ENCODE results near the gene ADA.
A peak's percentile ranks its signal among the peaks of the same experiment; 100 is the strongest.

- TF ChIP-seq POLR2A (IDR thresholded peaks at IDR 0.05; ENCODE audit: insufficient read depth in 1 of 2, low read depth in 2 of 2, low read length in 2 of 2) = no peak
- no peak for TF ChIP-seq ZNF563 (CRISPR knock-in tag; IDR thresholded peaks at IDR 0.05)
- TF ChIP-seq, protein P1, sequence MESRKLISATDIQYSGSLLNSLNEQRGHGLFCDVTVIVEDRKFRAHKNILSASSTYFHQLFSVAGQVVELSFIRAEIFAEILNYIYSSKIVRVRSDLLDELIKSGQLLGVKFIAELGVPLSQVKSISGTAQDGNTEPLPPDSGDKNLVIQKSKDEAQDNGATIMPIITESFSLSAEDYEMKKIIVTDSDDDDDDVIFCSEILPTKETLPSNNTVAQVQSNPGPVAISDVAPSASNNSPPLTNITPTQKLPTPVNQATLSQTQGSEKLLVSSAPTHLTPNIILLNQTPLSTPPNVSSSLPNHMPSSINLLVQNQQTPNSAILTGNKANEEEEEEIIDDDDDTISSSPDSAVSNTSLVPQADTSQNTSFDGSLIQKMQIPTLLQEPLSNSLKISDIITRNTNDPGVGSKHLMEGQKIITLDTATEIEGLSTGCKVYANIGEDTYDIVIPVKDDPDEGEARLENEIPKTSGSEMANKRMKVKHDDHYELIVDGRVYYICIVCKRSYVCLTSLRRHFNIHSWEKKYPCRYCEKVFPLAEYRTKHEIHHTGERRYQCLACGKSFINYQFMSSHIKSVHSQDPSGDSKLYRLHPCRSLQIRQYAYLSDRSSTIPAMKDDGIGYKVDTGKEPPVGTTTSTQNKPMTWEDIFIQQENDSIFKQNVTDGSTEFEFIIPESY (CRISPR knock-in tag; IDR thresholded peaks at IDR 0.05) = no peak
- TF ChIP-seq, protein P2, sequence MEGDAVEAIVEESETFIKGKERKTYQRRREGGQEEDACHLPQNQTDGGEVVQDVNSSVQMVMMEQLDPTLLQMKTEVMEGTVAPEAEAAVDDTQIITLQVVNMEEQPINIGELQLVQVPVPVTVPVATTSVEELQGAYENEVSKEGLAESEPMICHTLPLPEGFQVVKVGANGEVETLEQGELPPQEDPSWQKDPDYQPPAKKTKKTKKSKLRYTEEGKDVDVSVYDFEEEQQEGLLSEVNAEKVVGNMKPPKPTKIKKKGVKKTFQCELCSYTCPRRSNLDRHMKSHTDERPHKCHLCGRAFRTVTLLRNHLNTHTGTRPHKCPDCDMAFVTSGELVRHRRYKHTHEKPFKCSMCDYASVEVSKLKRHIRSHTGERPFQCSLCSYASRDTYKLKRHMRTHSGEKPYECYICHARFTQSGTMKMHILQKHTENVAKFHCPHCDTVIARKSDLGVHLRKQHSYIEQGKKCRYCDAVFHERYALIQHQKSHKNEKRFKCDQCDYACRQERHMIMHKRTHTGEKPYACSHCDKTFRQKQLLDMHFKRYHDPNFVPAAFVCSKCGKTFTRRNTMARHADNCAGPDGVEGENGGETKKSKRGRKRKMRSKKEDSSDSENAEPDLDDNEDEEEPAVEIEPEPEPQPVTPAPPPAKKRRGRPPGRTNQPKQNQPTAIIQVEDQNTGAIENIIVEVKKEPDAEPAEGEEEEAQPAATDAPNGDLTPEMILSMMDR (CRISPR knock-in tag; IDR thresholded peaks at IDR 0.05) = peak; percentile 38
- no peak for TF ChIP-seq RFX5 (IDR thresholded peaks at IDR 0.05; ENCODE audit: low read depth, low read length)
- no peak for TF ChIP-seq RAD21 (CRISPR knock-in tag; IDR thresholded peaks at IDR 0.05)
- no peak for TF ChIP-seq GLMP (CRISPR knock-in tag; IDR thresholded peaks at IDR 0.05; ENCODE audit: borderline replicate concordance)
- no peak for TF ChIP-seq CENPT (CRISPR knock-in tag; IDR thresholded peaks at IDR 0.05; ENCODE audit: low read depth)
- TF ChIP-seq IKZF4 (CRISPR knock-in tag; IDR thresholded peaks at IDR 0.05; ENCODE audit: borderline replicate concordance, low read depth, not compliant biosample characterization) = no peak
- TF ChIP-seq KDM5B (CRISPR knock-in tag; IDR thresholded peaks at IDR 0.05; ENCODE audit: borderline replicate concordance) = no peak
- TF ChIP-seq, protein P3, sequence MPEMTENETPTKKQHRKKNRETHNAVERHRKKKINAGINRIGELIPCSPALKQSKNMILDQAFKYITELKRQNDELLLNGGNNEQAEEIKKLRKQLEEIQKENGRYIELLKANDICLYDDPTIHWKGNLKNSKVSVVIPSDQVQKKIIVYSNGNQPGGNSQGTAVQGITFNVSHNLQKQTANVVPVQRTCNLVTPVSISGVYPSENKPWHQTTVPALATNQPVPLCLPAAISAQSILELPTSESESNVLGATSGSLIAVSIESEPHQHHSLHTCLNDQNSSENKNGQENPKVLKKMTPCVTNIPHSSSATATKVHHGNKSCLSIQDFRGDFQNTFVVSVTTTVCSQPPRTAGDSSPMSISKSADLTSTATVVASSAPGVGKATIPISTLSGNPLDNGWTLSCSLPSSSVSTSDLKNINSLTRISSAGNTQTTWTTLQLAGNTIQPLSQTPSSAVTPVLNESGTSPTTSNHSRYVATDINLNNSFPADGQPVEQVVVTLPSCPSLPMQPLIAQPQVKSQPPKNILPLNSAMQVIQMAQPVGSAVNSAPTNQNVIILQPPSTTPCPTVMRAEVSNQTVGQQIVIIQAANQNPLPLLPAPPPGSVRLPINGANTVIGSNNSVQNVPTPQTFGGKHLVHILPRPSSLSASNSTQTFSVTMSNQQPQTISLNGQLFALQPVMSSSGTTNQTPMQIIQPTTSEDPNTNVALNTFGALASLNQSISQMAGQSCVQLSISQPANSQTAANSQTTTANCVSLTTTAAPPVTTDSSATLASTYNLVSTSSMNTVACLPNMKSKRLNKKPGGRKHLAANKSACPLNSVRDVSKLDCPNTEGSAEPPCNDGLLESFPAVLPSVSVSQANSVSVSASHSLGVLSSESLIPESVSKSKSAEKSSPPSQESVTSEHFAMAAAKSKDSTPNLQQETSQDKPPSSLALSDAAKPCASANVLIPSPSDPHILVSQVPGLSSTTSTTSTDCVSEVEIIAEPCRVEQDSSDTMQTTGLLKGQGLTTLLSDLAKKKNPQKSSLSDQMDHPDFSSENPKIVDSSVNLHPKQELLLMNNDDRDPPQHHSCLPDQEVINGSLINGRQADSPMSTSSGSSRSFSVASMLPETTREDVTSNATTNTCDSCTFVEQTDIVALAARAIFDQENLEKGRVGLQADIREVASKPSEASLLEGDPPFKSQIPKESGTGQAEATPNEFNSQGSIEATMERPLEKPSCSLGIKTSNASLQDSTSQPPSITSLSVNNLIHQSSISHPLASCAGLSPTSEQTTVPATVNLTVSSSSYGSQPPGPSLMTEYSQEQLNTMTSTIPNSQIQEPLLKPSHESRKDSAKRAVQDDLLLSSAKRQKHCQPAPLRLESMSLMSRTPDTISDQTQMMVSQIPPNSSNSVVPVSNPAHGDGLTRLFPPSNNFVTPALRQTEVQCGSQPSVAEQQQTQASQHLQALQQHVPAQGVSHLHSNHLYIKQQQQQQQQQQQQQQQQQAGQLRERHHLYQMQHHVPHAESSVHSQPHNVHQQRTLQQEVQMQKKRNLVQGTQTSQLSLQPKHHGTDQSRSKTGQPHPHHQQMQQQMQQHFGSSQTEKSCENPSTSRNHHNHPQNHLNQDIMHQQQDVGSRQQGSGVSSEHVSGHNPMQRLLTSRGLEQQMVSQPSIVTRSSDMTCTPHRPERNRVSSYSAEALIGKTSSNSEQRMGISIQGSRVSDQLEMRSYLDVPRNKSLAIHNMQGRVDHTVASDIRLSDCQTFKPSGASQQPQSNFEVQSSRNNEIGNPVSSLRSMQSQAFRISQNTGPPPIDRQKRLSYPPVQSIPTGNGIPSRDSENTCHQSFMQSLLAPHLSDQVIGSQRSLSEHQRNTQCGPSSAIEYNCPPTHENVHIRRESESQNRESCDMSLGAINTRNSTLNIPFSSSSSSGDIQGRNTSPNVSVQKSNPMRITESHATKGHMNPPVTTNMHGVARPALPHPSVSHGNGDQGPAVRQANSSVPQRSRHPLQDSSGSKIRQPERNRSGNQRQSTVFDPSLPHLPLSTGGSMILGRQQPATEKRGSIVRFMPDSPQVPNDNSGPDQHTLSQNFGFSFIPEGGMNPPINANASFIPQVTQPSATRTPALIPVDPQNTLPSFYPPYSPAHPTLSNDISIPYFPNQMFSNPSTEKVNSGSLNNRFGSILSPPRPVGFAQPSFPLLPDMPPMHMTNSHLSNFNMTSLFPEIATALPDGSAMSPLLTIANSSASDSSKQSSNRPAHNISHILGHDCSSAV (CRISPR knock-in tag; IDR thresholded peaks at IDR 0.05; ENCODE audit: borderline replicate concordance) = no peak
Observed at GRCh38 chr20:44576297-44576696, 75.2 kb downstream of the ADA start.

All from HepG2 (cell line).